Gastrocnemius medialis (tissue), 4 donors: ENCODE data around the gene NCEH1. TPM values are rescaled to one million over a fixed set of nuclear protein-coding genes. Genes with fewer than 3 reads are reported as not detected.

ENCODE experiments used
- ATAC-seq, 2 donors: fragments of 150-250 bp; one replicate each; pipeline ENCODE4 v1.9.1; 2016
- DNase-seq, 2 donors: peaks; one replicate each; pipeline ENCODE4 v3.0.0-alpha.2; 2019
- H3K27ac ChIP-seq, 4 donors: fragments of 200-600 bp; sonication (generic); 1 replicate in 1 of 4; 2 replicates in 3 of 4; pipeline ENCODE4 v1.5.1; 2016 to 2018; ENCODE audit warnings: mild to moderate bottlenecking in 2 of 4, moderate library complexity in 1 of 4
- H3K27me3 ChIP-seq, 3 donors: fragments of 200-600 bp; sonication (generic) in 2 of 3; 1 replicate in 1 of 3; 2 replicates in 2 of 3; pipeline versions ENCODE4 v1.5.1 to v1.6.0; 2016 to 2019; ENCODE audit warnings: mild to moderate bottlenecking in 1 of 3, moderate library complexity in 1 of 3
- H3K36me3 ChIP-seq, 2 donors: fragments of 200-600 bp; sonication (generic) in 1 of 2; one replicate each; pipeline ENCODE4 v1.5.1; 2017 to 2018
- H3K4me1 ChIP-seq, 2 donors: fragments of 200-600 bp; sonication (generic) in 1 of 2; one replicate each; pipeline ENCODE4 v1.5.1; 2016 to 2017; ENCODE audit warnings: mild to moderate bottlenecking in 2 of 2
- H3K4me3 ChIP-seq, 4 donors: fragments of 200-600 bp; sonication (generic) in 3 of 4; 1 replicate in 1 of 4; 2 replicates in 3 of 4; pipeline ENCODE4 v1.5.1; 2016 to 2019; ENCODE audit warnings: mild to moderate bottlenecking in 2 of 4
- H3K9me3 ChIP-seq, 3 donors: fragments of 200-600 bp; sonication (generic) in 2 of 3; 1 replicate in 1 of 3; 2 replicates in 2 of 3; pipeline ENCODE4 v1.5.1; 2016 to 2019
- POLR2A ChIP-seq, 2 donors: fragments of 450-650 bp; IDR thresholded peaks; one replicate each; pipeline ENCODE4 v1.6.1; 2017; ENCODE audit warnings: antibody characterized with exemption in 2 of 2, mild to moderate bottlenecking in 2 of 2, moderate library complexity in 2 of 2
- in situ Hi-C, 4 donors: fragments of 200-750 bp; cut with MboI; loops; one replicate each; pipeline versions ENCODE4 v1.15.0 to v1.8.0; 2017; ENCODE audit warnings: low sequenced_read_pairs in 4 of 4
- intact Hi-C: fragments of 100-400 bp; cut with DNase I; formaldehyde crosslinking; loops from one replicate; pipeline ENCODE4 v1.15.1; 2023; ENCODE audit warnings: low total_unique reads
- total RNA-seq, 4 donors: library from RNA; depleted of rRNA; stranded (reverse); fragments of >200 nt; gene quantifications; one replicate each; pipeline versions ENCODE4 v1.1.0 to v1.2.3, GENCODE V29; 2016
- TF ChIP-seq, protein P1 (sequence below), 5 experiments: fragments of 450-650 bp in 3 of 5; fragments of 200-600 bp in 2 of 5; sonication (generic) in 2 of 5; IDR thresholded peaks in 4 of 5; conservative IDR thresholded peaks in 1 of 5; 1 replicate in 4 of 5; 2 replicates in 1 of 5; pipeline ENCODE4 v1.5.1; 2016 to 2019; ENCODE audit warnings: antibody characterized with exemption in 5 of 5, mild to moderate bottlenecking in 3 of 5, moderate library complexity in 3 of 5

The NCEH1 gene
- total RNA-seq, 4 donors from 2014 or later = 7.0 to 19.8 (median 8.2) TPM

- no peak for DNase-seq
- Histone ChIP-seq H3K4me1 (no peaks in the 10 kb centered on the region), H3K9me3 (no peaks in the 10 kb centered on the region), H3K27ac (no peak overlapping the region), H3K4me3 (no peak overlapping the region), H3K36me3 (peaks cover 0 to 19% of the 10 kb centered on the region in 2 donors), H3K27me3 (no peaks in the 10 kb centered on the region)
- TF ChIP-seq POLR2A (IDR thresholded peaks at IDR 0.05) = no peak
- TF ChIP-seq, protein P1, sequence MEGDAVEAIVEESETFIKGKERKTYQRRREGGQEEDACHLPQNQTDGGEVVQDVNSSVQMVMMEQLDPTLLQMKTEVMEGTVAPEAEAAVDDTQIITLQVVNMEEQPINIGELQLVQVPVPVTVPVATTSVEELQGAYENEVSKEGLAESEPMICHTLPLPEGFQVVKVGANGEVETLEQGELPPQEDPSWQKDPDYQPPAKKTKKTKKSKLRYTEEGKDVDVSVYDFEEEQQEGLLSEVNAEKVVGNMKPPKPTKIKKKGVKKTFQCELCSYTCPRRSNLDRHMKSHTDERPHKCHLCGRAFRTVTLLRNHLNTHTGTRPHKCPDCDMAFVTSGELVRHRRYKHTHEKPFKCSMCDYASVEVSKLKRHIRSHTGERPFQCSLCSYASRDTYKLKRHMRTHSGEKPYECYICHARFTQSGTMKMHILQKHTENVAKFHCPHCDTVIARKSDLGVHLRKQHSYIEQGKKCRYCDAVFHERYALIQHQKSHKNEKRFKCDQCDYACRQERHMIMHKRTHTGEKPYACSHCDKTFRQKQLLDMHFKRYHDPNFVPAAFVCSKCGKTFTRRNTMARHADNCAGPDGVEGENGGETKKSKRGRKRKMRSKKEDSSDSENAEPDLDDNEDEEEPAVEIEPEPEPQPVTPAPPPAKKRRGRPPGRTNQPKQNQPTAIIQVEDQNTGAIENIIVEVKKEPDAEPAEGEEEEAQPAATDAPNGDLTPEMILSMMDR (IDR thresholded peaks at IDR 0.05 in 4 of 5, conservative IDR thresholded peaks at IDR 0.05 in 1 of 5) = no peak
- ATAC-seq = no peak
- in situ Hi-C loops (no loop called here), intact Hi-C loops (no loop called here)
Observed at GRCh38 chr3:172629470-172629869, 81.4 kb downstream of the NCEH1 start.

GRCh38 chr3:172627057-172627809 lies 83.6 kb downstream of the NCEH1 start:
- intact Hi-C loops = no loop called here
- Histone ChIP-seq H3K36me3 (no peaks in the 10 kb centered on the region), H3K4me1 (no peaks in the 10 kb centered on the region), H3K27me3 (no peaks in the 10 kb centered on the region), H3K9me3 (no peaks in the 10 kb centered on the region), H3K27ac (peak overlapping the region in 1 of 4 donors; percentile 13), H3K4me3 (no peak overlapping the region)
- DNase-seq (no peak), ATAC-seq (no peak)
- in situ Hi-C loops = no loop called here
- TF ChIP-seq POLR2A (IDR thresholded peaks at IDR 0.05) = no peak
- TF ChIP-seq, protein P1 (IDR thresholded peaks at IDR 0.05 in 4 of 5, conservative IDR thresholded peaks at IDR 0.05 in 1 of 5) = no peak

DNA sequence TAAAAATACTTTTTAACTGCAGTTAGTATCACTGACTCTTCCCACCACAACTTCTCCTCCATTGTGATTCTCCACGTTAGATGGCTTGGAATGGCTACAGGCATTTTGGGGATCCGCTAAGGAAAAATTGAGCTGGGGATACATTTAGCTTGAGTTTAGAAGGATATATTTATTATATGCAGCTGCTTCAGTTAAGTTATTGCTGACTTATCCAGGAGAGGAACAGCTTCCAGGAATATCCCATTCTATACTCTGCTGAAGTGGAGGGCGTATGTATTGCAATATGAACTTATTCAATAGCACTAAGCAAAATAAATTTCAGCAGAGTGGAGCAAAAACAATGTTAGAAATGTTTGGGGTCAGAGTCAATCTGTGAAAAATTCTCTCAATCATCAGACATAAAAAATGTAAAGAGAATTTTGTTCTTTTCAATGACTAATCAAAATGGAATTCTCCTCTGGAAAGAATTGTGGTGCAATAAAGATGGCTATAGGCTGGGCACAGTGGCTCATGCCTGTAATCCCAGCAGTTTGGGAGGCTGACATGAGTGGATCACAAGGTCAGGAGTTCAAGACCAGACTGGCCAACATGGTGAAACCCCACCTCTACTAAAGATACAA lies 84.7 kb downstream of the NCEH1 start:
- no peaks in the 10 kb centered on the region for H3K9me3 ChIP-seq
- intact Hi-C loops (no loop called here), in situ Hi-C loops (no loop called here)
- DNase-seq (no peak), ATAC-seq (no peak)
- H3K36me3 ChIP-seq = no peaks in the 10 kb centered on the region
- no peaks in the 10 kb centered on the region for H3K4me1 ChIP-seq
- TF ChIP-seq, protein P1 (IDR thresholded peaks at IDR 0.05 in 4 of 5, conservative IDR thresholded peaks at IDR 0.05 in 1 of 5) = no peak
- no peak for TF ChIP-seq POLR2A (IDR thresholded peaks at IDR 0.05)
- H3K4me3 ChIP-seq = no peak overlapping the region
- H3K27ac ChIP-seq = no peak overlapping the region
- H3K27me3 ChIP-seq = no peaks in the 10 kb centered on the region

GRCh38 chr3:172625404-172625803 lies 85.5 kb downstream of the NCEH1 start:
- Histone ChIP-seq H3K4me3 (no peak overlapping the region), H3K9me3 (no peaks in the 10 kb centered on the region), H3K27ac (no peak overlapping the region), H3K36me3 (no peaks in the 10 kb centered on the region), H3K4me1 (no peaks in the 10 kb centered on the region), H3K27me3 (no peaks in the 10 kb centered on the region)
- DNase-seq (no peak), ATAC-seq (no peak)
- TF ChIP-seq, protein P1 (IDR thresholded peaks at IDR 0.05 in 4 of 5, conservative IDR thresholded peaks at IDR 0.05 in 1 of 5) = no peak
- TF ChIP-seq POLR2A (IDR thresholded peaks at IDR 0.05) = no peak
- in situ Hi-C loops = no loop called here
- intact Hi-C loops = no loop called here
